ENCODE measurements around the gene KCNK2. TPM values are rescaled to one million over a fixed set of nuclear protein-coding genes. Genes with fewer than 3 reads are reported as not detected.

The KCNK2 gene
- total and polyA plus RNA-seq, 2 of the 4 experiments (the other 2 are of a cell fraction) = 45.9 to 86.9 TPM

GRCh38 chr1:215140135-215140534 lies 57.6 kb downstream of the KCNK2 start:
- H2AK9ac ChIP-seq (replicated peaks; ENCODE audit: low read depth, low read length, poor library complexity) = no peak overlapping the region
- no peak overlapping the region for H3K9ac ChIP-seq (ENCODE audit: low read depth, low read length)
- no peak overlapping the region for H3K18ac ChIP-seq (ENCODE audit: low read depth, low read length)
- H3K4ac ChIP-seq (ENCODE audit: low read depth, low read length) = no peak overlapping the region
- CTCF ChIA-PET = no interaction called here
- H2BK20ac ChIP-seq (ENCODE audit: low read depth, low read length) = no peak overlapping the region
- H3K56ac ChIP-seq (ENCODE audit: extremely low read depth, insufficient read depth, low read length) = no peak overlapping the region
- no peaks in the 10 kb centered on the region for H3K9me1 ChIP-seq (ENCODE audit: insufficient read depth, low read length)
- TF ChIP-seq RCOR1 (IDR thresholded peaks at IDR 0.05; ENCODE audit: insufficient replicate concordance, low read length) = no peak
- no peak for TF ChIP-seq RFX5 (IDR thresholded peaks at IDR 0.05; ENCODE audit: low read depth, low read length)
- TF ChIP-seq FOS (IDR thresholded peaks at IDR 0.05; ENCODE audit: low read depth, low read length) = no peak
- no peak for TF ChIP-seq RAD21 (IDR thresholded peaks at IDR 0.05; ENCODE audit: low read length)
- TF ChIP-seq ELK1 (IDR thresholded peaks at IDR 0.05; ENCODE audit: borderline replicate concordance, low read depth, low read length) = no peak
- no peak for TF ChIP-seq NFE2L2 (IDR thresholded peaks at IDR 0.05; ENCODE audit: low read depth, low read length)
- no peak for TF ChIP-seq CHD1 (IDR thresholded peaks at IDR 0.05; ENCODE audit: low read depth, low read length)
- TF ChIP-seq CTCF (conservative IDR thresholded peaks at IDR 0.05; ENCODE audit: low read depth, low read length) = no peak
- no peak for TF ChIP-seq USF2 (IDR thresholded peaks at IDR 0.05; ENCODE audit: low read depth, low read length)
- TF ChIP-seq POLR2A (IDR thresholded peaks at IDR 0.05; ENCODE audit: low read depth, low read length) = no peak
- TF ChIP-seq MXI1 (IDR thresholded peaks at IDR 0.05; ENCODE audit: borderline replicate concordance, low read depth, low read length) = no peak
- no peak for TF ChIP-seq MAFK (IDR thresholded peaks at IDR 0.05; ENCODE audit: low read depth, low read length)
- TF ChIP-seq BHLHE40 (IDR thresholded peaks at IDR 0.05; ENCODE audit: low read depth, low read length) = no peak
- no peak for TF ChIP-seq CEBPB (IDR thresholded peaks at IDR 0.05; ENCODE audit: low read depth, low read length)
- no peak for TF ChIP-seq MAZ (IDR thresholded peaks at IDR 0.05; ENCODE audit: borderline replicate concordance, low read depth, low read length)
- no peak for TF ChIP-seq SMC3 (IDR thresholded peaks at IDR 0.05; ENCODE audit: low read depth, low read length)
- POLR2A ChIA-PET (ENCODE audit: unreplicated experiment) = no interaction called here
- no peaks in the 10 kb centered on the region for H4K20me1 ChIP-seq (ENCODE audit: insufficient read depth, low read length)
- H3K27me3 ChIP-seq (ENCODE audit: control insufficient read depth, insufficient read depth, low read length) = no peaks in the 10 kb centered on the region
- no peaks in the 10 kb centered on the region; a peak in 1 of 4 replicates for H3K79me1 ChIP-seq (ENCODE audit: low read depth in 1 of 2, low read length in 2 of 2)
- BruUV-seq (replicated peaks) = no TSS peak
- H2AK5ac ChIP-seq (ENCODE audit: low read depth, low read length) = 0 out of 2 replicates have a peak overlapping the region, but pooled peaks have one; percentile 13
- H3K4me3 ChIP-seq (ENCODE audit: insufficient read depth, low read depth, low read length) = no peak overlapping the region
- DNase-seq (peak; percentile 9), ATAC-seq (ENCODE audit: low read depth) (no peak)
- dilution Hi-C loops (cut with HindIII; ENCODE audit: low sequenced_read_pairs, unreplicated experiment) = no loop called here
- no peak overlapping the region for H3K4me2 ChIP-seq (ENCODE audit: low read depth, low read length)
- in situ Hi-C loops (cut with MboI; ENCODE audit: low sequenced_read_pairs) = no loop called here
- H2BK15ac ChIP-seq (ENCODE audit: low read depth, low read length) = no peak overlapping the region
- intact Hi-C loops (cut with micrococcal nuclease) = loop anchor here (10.0 kb wide), 1 partner anchor 805 kb away; no protein-coding TSS in a partner anchor
- H3K14ac ChIP-seq (replicated peaks; ENCODE audit: low read depth, low read length) = no peak overlapping the region
- no peak overlapping the region for H4K91ac ChIP-seq (ENCODE audit: insufficient read depth, low read depth, low read length)
- H2BK5ac ChIP-seq (ENCODE audit: low read depth, low read length, poor library complexity, severe bottlenecking) = no peak overlapping the region
- H2BK120ac ChIP-seq (ENCODE audit: low read depth, low read length) = no peak overlapping the region
- no peaks in the 10 kb centered on the region for H3K4me1 ChIP-seq (ENCODE audit: control insufficient read depth, insufficient read depth, low read length)
- H3K27ac ChIP-seq (ENCODE audit: insufficient read depth, low read length) = no peak overlapping the region
- no peak overlapping the region for H3K23ac ChIP-seq (ENCODE audit: low read depth, low read length)
- peaks cover 2% of the 10 kb centered on the region; the same call in 1 of the 2 replicates for H3K9me3 ChIP-seq (ENCODE audit: control insufficient read depth, insufficient read depth, low read length)
- no peak overlapping the region for H4K5ac ChIP-seq (ENCODE audit: low read depth, low read length)
- WGBS, 2 experiments (ENCODE audit: extremely low coverage in 2 of 2, insufficient read length in 1 of 2) = no CpG with 5 or more reads among the region's 1 CpG
- no peaks in the 10 kb centered on the region for H3K36me3 ChIP-seq (ENCODE audit: control insufficient read depth, insufficient read depth, low read length)
- no peak overlapping the region for H2AFZ ChIP-seq (replicated peaks; ENCODE audit: low read length, poor library complexity)
- H4K8ac ChIP-seq (ENCODE audit: low read depth in 2 of 2, low read length in 2 of 2) = no peak overlapping the region
